Stimulated activated CD4-positive, alpha-beta T cell treated with anti-CD3 and anti-CD28 coated beads, Interleukin-2, amount 100 ng/mL, for 48 hours (primary cell): Measurements from ENCODE around the gene A4GALT.

ENCODE experiments used
- DNase-seq, 2 donors: peaks; one replicate each; pipeline ENCODE4 v3.0.0-alpha.2; 2020

Gene A4GALT

GRCh38 chr22:42646569-42647525 is 73.8 kb downstream of the A4GALT start:
- no peak for DNase-seq

- no peak for DNase-seq
These were observed 74.6 kb downstream of the A4GALT start for GRCh38 chr22:42645938-42646568.

GRCh38 chr22:42645341-42645937 is 75.2 kb downstream of the A4GALT start:
- DNase-seq = no peak

- no peak for DNase-seq
These were observed 76.0 kb downstream of the A4GALT start for GRCh38 chr22:42644422-42645340.

GRCh38 chr22:42643634-42644421 is 76.8 kb downstream of the A4GALT start:
- DNase-seq = no peak

- DNase-seq = no peak
These were observed 77.7 kb downstream of the A4GALT start for GRCh38 chr22:42642806-42643633.
